Fibroblast of skin of back (primary cell): Measurements from ENCODE around the gene RHOC.
A peak's percentile ranks its signal among the peaks of the same experiment; 100 is the strongest.

Experiments used
- DNase-seq: peaks from one replicate; pipeline ENCODE4 v3.0.0-alpha.2; 2013

RHOC gene

DNA sequence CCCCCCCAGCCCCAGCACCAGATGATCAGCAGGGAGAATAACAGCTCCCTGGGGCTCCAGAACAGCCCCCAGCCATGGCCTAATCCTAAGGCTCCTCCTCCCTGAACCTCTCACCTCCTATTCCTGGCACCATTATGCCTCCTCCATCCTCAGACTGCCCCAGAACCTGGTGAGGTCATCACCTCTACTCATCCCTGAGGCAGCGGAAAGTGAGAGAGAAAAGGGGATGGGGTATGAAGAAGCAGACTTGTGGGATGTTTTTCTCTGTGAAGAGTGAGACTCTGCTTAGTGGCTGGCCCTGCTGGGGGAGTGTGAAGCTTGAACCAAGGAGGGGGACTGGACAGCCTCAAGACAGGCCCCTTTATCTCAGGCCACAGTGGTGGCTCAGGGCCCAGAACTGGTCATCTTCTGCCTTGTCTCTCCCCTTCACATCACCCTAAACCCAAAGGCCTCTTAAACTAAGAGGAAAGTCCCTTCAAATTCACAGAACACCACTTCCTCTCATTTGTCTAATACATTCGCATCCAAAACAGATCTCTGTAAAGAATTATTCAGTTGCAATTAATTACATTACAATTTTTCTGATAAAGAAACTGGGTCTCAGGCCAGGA lies 10.4 kb upstream of the RHOC start:
- DNase-seq, result no peak

DNA sequence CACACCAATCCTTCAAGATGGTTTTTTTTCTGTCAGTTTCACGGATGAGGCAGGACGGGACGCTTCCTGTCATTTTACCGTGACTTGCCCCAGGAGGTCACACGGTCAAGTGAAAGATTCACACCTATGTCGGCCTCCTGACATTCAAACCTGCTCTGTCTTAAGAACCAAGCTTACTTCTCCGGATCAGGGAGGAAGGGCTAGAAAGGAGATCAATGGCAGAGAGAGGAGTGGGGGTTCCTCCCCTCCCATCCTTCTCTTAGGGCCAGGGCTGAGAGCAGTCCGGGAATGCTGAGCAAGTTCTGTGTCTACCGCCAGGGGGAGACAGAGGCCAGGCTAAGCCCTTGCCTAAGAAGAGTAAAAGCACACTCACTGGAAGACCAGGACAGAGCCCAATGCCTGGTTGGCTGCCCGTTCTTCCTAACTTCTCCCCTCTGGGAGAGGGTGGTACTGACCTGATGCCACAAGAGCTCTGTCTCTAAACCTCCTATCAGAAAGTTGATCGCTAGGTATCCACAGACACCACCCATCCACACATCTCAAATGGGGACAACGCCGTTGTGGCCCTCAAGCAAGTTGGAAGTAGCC lies 9.3 kb upstream of the RHOC start:
- DNase-seq, result peak; percentile 86

DNA sequence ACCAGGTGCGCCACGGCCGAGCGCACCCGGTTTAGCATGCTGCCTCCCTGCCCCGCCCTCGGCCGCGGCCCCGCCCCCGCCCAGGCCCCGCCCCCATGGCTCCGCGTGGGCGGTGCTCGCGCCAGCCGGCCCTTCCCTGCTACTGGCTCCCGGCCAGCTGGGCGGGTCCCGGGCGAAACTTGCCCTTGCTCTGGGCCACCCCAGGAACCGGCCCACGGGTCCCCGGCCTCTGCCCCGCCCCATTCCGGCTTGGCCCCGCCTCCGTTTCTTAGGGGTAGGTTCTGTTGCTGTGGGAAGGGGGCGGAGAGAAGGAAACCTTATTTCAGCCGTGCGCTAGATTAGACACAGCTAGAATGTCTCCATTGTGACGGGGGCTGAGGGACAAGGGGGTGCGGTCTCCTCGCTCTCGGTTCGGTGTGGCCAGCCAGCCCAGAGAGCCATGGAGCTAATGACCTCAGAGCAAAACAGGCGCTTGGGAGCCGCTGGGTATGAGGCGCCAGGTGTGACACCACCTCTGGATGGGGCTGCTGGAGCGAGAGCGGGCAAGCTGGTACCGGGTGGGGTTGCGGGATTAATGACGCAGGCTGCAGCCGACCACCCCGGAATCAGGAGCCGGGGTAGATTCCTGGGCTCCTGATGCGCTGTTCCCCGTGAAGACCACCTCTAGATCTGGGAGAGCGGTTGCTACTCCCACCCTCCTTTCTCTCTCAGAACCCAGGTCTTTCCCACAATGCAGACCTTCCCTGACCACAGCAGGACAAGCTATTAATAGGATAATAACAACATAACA lies 8.5 kb upstream of the RHOC start, which contains the start of gene PPM1J:
Gene PPM1J, minus strand, starts transcription at position 69 of the 790 bp plus-strand sequence. Its CDS starts 31 bp downstream, at position 38.
- DNase-seq, result peak; percentile 91

- DNase-seq, result no peak
These were observed 7.7 kb upstream of the RHOC start for GRCh38 chr1:112714313-112715263.

DNA sequence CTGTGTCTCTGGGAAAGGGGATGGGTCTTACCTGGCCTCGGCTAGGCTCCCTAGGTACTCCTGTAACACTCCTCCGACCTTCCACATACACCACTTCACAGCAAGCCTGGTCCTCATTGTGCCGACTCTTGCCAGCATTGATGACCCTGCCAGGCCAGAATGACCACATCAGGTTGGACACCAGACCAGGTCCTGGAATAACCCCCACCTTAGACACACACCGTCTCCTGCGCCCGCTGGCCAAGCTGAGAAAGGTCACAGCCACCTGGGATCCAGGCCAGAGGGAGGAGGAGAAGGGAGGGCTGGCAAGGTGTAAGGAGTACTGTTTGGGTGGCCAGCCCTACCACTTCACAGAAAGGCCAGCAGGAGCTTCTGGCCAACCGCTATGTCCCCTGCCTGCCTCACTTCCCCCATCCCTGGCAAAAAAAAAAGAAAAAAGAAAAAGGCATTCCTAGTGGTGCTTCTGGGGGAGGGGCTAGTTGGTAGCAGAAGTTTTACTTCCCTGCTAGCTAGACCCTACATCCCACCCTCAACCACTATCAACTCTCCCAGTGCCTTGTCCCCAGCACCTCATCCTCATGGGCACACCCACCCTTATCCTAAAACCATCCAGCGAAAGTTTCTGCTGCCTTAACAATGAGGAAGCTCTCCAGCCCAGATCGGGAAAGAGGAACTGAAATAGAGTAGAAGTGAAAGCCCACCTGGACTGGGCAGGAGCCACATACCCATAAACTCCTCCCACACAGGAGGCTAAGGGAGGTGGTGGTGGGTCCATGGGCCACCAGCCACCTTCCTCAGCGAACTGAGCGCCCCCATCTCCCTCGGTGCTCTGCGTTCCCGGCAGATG lies 6.8 kb upstream of the RHOC start:
- no peak for DNase-seq

GRCh38 chr1:112712701-112713128 lies 5.8 kb upstream of the RHOC start:
- no peak for DNase-seq

DNA sequence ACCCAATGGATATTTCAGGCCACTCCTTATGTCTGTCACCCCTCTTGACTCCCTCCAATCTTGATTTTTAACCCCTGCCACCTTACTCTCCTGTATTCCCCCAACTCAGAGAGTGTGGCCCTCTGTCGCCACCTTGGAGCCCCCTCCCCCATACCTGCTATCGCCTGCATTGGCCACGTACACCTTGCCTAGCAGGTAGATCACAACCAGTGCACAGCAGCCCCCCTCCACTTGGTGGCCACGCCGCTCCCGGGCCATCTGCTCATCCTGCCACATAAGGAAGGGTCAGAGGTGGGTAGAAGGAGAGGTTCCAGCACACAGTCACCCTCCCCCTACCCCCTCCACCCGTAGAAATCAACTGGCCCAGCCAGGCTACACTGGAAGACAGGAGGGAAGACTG lies 5.3 kb upstream of the RHOC start:
- no peak for DNase-seq

GRCh38 chr1:112711670-112712069 lies 4.7 kb upstream of the RHOC start:
- DNase-seq, result no peak

DNA sequence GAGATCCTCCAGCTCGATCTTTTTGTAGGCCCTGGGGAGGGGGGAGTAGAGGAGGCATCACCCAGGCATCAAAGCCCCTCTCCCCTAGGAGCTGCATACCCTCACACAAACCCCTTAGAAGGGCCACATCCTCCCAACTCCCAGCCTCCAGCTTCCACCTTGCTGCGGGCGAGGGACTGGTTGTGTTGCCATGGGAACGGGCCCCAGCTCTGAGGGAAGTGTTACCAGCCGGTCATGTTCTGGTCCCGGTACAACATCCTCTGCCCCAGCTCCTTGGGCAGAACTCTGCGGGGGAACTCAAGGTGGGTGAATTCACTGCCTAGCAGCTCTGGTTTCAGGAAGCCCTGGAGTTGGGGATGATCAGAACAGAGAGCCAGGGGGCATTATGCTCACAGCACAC lies 4.1 kb upstream of the RHOC start:
- DNase-seq, result no peak

GRCh38 chr1:112710586-112710985 lies 3.7 kb upstream of the RHOC start:
- no peak for DNase-seq

- DNase-seq, result no peak
These were observed 3.2 kb upstream of the RHOC start for GRCh38 chr1:112710159-112710558.

- no peak for DNase-seq
These were observed 1.6 kb upstream of the RHOC start for GRCh38 chr1:112708489-112708888.

GRCh38 chr1:112708002-112708448 lies 1.1 kb upstream of the RHOC start:
- DNase-seq, result no peak

DNA sequence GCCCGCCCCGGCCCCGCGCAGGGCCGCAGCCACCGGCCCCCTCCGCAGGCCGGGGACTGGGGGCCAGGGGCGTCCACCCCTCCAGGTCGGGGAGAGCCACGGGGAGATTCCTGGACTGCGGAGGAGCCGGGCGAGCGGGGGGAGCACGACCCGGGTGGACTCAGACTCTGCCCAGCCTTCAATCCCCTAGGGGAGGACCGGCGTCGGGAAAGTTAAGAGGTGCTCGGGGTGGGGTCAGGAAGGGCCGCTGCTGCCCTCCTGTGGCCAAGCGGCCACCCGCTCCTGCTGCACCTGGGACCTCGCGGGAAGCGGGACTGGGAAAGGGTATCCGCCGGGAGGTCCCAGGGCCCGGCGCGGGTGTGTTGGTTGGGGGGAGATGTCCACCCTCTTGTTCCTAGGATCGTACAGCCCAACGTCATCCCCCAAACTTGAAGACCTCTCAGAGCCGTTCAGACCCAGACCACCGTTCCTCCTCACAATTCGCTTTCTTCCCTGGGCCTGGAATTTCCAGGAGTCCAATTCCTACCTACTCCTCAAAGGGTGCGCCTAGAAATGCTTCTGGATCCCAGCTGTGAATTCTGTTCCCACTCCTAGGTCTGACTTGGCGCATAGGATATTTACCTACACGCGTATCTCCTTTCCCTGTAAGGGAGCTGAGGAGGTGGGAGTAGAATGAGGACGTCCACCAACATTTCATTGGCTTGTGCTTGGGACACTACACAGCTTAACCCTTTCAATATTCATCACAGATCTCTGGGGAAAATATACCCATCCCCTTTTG lies 484 bp upstream of the RHOC start:
- DNase-seq, result peak; percentile 90

DNA sequence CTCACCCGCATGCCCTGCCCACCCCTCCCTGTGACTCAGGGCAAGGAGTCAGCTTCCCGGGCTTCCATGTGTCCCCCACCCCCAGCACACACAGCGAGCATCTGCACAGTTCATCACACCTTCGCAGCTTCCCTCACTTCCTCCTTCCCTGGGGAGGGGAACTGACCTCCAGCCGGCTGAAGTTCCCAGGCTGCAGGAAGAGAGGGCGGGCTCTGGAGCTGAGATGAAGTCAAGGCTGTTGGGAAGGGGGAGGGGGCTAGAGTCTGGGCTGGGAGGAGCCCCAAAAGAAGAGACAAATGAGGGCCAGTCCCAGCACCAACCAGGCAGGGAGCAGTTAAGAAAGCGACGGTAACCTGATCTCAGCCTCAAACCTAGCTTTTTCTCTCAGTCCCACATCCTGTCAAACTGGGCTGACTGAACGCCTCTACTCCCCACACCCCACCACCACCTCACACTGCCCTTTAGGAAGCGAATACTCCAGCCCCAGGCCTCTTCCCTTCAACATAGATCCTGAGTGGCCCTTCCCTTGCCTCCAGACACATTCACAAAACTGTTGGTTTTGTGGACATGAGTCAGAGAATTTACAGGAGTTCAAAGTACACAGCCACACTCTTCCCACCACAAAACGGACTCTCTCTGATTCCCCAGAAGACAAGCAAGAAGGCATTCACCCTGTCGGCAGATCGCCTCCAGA lies 1.8 kb downstream of the RHOC start:
- peak; percentile 99 for DNase-seq

DNA sequence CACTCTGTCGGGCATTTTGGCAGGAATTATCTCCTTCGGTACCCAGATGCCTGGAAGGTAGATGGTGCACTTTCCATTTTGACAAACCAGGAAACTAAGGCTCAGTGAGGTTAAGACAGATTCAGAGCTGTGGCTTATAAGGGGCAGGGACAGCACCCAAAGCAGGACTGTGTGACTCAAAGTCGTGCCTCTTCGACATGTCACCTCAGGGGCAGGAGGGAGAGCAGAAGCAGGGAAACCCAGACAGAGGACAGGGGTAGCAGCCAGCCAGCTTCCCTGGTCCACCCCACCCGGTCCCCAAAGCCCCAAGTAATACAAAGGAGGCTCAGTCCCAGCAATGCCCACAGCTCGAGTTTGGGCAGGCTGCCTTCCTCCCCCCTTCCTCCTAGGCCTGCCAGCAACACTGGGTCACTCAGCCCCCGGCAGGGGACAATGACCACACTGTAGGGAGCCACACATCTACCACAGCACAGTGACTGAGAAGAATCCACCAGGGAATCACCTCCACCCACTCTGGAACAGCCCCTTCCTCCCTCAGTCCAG lies 2.5 kb downstream of the RHOC start:
- no peak for DNase-seq

GRCh38 chr1:112703706-112704105 lies 3.2 kb downstream of the RHOC start:
- no peak for DNase-seq

- DNase-seq, result no peak
These were observed 4.3 kb downstream of the RHOC start for GRCh38 chr1:112702420-112703261.

GRCh38 chr1:112702067-112702395 lies 4.9 kb downstream of the RHOC start:
- no peak for DNase-seq
